HG03432 (cell line): ENCODE results near the gene AMACR.
A peak's percentile ranks its signal among the peaks of the same experiment; 100 is the strongest.

Experiments used
- ATAC-seq: cut with Tn5 transposase; IDR thresholded peaks from one replicate; pipeline ENCODE4 v1.9.1; 2021; ENCODE audit warnings: mild to moderate bottlenecking, moderate library complexity; ENCODE audit not compliant: unreplicated experiment

AMACR gene

GRCh38 chr5:34009610-34010009, 1.8 kb upstream of the AMACR start:
- no peak for ATAC-seq

GRCh38 chr5:34008802-34009201, 952 bp upstream of the AMACR start:
- ATAC-seq, result no peak

- no peak for ATAC-seq
Measured at GRCh38 chr5:34007201-34007620, 639 bp downstream of the AMACR start.

GRCh38 chr5:34005681-34006080, 2.2 kb downstream of the AMACR start:
- ATAC-seq, result no peak

GRCh38 chr5:34005211-34005610, 2.6 kb downstream of the AMACR start:
- no peak for ATAC-seq

GRCh38 chr5:34003941-34004340, 3.9 kb downstream of the AMACR start:
- ATAC-seq, result no peak

GRCh38 chr5:34002629-34003328, 5.1 kb downstream of the AMACR start:
- no peak for ATAC-seq

GRCh38 chr5:34001241-34001841, 6.5 kb downstream of the AMACR start:
- no peak for ATAC-seq

- no peak for ATAC-seq
Measured at GRCh38 chr5:33999978-34000377, 7.9 kb downstream of the AMACR start.

GRCh38 chr5:33997331-33997983, 10.4 kb downstream of the AMACR start:
- ATAC-seq, result peak; percentile 85

GRCh38 chr5:33995865-33996264, 12.0 kb downstream of the AMACR start:
- ATAC-seq, result no peak

- ATAC-seq, result no peak
Measured at GRCh38 chr5:33994845-33995244, 13.0 kb downstream of the AMACR start.

- no peak for ATAC-seq
Measured at GRCh38 chr5:33992864-33993263, 15.0 kb downstream of the AMACR start.

GRCh38 chr5:33985447-33985846, 22.4 kb downstream of the AMACR start:
- no peak for ATAC-seq

- no peak for ATAC-seq
Measured at GRCh38 chr5:33984671-33985124, 23.2 kb downstream of the AMACR start, which contains the start of gene SLC45A2. Gene SLC45A2, minus strand, starts transcription at chr5:33984693. Its CDS starts 110 bp downstream, at chr5:33984583.

GRCh38 chr5:33984178-33984577, 23.7 kb downstream of the AMACR start:
- no peak for ATAC-seq

- ATAC-seq, result no peak
Measured at GRCh38 chr5:33981408-33982162, 26.3 kb downstream of the AMACR start.

- no peak for ATAC-seq
Measured at GRCh38 chr5:33980030-33980429, 27.8 kb downstream of the AMACR start.

- ATAC-seq, result no peak
Measured at GRCh38 chr5:33978306-33978705, 29.5 kb downstream of the AMACR start.

- no peak for ATAC-seq
Measured at GRCh38 chr5:33976307-33976706, 31.5 kb downstream of the AMACR start.

GRCh38 chr5:33975852-33976251, 32.0 kb downstream of the AMACR start:
- ATAC-seq, result no peak
